ENCODE data around the gene PAX5.

The PAX5 gene

DNA sequence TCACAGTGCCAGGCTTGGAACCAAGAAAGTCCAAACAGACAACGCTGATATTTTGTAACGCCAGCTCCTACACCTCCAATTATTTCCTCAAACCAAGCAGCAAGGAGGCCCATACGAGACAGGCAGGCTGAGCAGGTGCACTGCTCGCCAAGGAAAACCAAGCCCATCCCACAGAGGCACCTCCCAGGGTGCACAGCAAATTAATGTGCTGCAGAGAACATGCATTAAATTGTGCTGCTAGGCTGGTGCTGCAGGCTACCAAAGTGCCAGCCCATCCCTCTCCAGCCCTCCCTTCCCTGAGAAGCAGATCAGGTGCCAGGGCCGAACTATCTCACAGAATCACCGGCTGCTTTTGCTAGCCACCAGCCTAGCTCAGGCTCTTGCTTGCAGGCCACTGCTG, 137.8 kb downstream of the PAX5 start:
- TF ChIP-seq SIN3A (IDR thresholded peaks at IDR 0.05; ENCODE audit: borderline replicate concordance, insufficient read depth, low read length), result no peak
- no peak for TF ChIP-seq TAF1 (IDR thresholded peaks at IDR 0.05; ENCODE audit: borderline replicate concordance, insufficient read depth, low read length)
- TF ChIP-seq FOXP2 (optimal IDR thresholded peaks at IDR 0.05; ENCODE audit: borderline replicate concordance, extremely low read depth, extremely low read length, insufficient read depth), result no peak
- TF ChIP-seq, protein P1, sequence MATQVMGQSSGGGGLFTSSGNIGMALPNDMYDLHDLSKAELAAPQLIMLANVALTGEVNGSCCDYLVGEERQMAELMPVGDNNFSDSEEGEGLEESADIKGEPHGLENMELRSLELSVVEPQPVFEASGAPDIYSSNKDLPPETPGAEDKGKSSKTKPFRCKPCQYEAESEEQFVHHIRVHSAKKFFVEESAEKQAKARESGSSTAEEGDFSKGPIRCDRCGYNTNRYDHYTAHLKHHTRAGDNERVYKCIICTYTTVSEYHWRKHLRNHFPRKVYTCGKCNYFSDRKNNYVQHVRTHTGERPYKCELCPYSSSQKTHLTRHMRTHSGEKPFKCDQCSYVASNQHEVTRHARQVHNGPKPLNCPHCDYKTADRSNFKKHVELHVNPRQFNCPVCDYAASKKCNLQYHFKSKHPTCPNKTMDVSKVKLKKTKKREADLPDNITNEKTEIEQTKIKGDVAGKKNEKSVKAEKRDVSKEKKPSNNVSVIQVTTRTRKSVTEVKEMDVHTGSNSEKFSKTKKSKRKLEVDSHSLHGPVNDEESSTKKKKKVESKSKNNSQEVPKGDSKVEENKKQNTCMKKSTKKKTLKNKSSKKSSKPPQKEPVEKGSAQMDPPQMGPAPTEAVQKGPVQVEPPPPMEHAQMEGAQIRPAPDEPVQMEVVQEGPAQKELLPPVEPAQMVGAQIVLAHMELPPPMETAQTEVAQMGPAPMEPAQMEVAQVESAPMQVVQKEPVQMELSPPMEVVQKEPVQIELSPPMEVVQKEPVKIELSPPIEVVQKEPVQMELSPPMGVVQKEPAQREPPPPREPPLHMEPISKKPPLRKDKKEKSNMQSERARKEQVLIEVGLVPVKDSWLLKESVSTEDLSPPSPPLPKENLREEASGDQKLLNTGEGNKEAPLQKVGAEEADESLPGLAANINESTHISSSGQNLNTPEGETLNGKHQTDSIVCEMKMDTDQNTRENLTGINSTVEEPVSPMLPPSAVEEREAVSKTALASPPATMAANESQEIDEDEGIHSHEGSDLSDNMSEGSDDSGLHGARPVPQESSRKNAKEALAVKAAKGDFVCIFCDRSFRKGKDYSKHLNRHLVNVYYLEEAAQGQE (IDR thresholded peaks at IDR 0.05; ENCODE audit: insufficient read depth in 1 of 2, low read depth in 2 of 2, low read length in 2 of 2), result no peak

DNA sequence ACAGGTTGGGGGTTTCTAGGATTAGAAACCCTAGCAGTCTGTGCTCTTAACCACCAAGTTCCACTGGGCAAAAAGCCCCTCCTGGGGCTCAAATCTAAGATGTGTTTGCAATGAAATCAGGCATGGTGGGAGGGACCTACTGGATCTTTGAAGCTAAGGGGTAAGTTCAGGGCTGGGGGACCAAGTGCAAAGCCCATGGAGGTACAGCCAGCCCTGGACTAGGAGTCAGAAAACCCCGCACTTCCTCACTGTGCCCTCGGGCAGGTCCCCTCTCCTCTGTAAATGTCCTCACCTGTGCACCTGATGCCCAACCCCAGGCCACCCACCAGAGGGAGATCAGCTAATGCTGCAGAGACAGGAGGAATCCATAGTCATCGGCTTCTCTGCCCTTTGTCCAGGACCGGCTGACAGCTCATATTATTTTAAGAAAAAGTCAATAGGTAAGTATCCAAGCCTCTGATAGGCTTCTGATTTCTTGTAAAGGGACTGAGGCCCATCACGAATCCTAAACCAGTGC, 138.3 kb downstream of the PAX5 start:
- TF ChIP-seq, protein P1 (IDR thresholded peaks at IDR 0.05; ENCODE audit: insufficient read depth in 1 of 2, low read depth in 2 of 2, low read length in 2 of 2), result no peak
- TF ChIP-seq POLR2AphosphoS5 (IDR thresholded peaks at IDR 0.05; ENCODE audit: low read depth, low read length), result no peak
- TF ChIP-seq SIN3A (IDR thresholded peaks at IDR 0.05; ENCODE audit: borderline replicate concordance, insufficient read depth, low read length), result no peak
- no peak for TF ChIP-seq TAF1 (IDR thresholded peaks at IDR 0.05; ENCODE audit: borderline replicate concordance, insufficient read depth, low read length)
- TF ChIP-seq FOXP2 (optimal IDR thresholded peaks at IDR 0.05; ENCODE audit: borderline replicate concordance, extremely low read depth, extremely low read length, insufficient read depth), result no peak

DNA sequence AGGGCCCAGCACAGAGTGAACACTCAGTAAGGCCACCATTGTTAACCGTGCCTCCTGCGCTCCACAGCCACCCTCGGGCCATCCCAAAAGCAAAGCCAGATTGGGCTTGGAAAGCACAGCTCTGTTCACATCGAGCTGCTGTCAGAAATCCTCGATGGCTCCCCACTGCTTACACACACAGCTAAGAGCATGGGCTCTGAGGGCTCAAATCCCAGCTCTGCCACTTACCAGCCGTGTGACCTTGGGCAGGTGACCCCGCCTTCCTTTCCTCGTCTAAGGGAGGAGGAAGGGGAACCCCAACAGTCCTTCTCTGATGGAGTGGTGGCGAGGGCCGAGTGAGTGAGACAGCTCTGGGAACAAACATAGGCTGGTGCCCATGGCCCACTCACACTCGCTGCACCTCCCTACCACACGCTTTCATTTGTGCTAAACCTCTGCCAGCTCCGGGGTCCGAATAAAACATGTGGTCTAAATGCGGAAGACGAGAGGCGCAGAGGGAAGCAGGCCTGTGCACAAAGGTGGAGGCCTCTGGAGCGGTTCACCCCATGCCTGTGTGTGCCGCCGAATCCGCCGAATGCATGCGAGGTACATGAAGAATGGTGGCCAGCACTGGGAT, 139.3 kb downstream of the PAX5 start:
- TF ChIP-seq, protein P1 (IDR thresholded peaks at IDR 0.05; ENCODE audit: insufficient read depth in 1 of 2, low read depth in 2 of 2, low read length in 2 of 2), result no peak
- TF ChIP-seq TAF1 (IDR thresholded peaks at IDR 0.05; ENCODE audit: borderline replicate concordance, insufficient read depth, low read length) (no peak), POLR2AphosphoS5 (IDR thresholded peaks at IDR 0.05; ENCODE audit: low read depth, low read length) (no peak), FOXP2 (optimal IDR thresholded peaks at IDR 0.05; ENCODE audit: borderline replicate concordance, extremely low read depth, extremely low read length, insufficient read depth) (no peak)

DNA sequence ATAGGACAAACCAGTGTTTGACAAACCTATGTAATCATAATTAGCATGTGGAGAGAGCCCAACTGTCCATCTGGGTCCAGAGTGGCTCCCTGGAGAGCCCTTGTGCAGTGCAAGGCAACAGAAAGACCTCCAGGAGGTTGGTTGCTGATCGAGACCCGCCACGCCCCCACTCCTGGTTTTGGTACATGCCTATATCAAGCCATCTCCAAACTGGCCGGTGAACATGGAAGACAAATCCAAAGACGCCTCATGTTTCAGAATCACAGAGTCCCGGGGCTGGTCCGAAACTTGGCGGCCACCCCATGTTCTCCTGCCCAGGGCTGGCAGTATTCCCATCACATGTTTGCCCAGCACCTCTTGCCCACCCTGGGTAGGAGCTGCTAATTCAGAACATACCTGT, 140.2 kb downstream of the PAX5 start:
- TF ChIP-seq TAF1 (IDR thresholded peaks at IDR 0.05; ENCODE audit: borderline replicate concordance, insufficient read depth, low read length) (no peak), SIN3A (IDR thresholded peaks at IDR 0.05; ENCODE audit: borderline replicate concordance, insufficient read depth, low read length) (no peak), FOXP2 (optimal IDR thresholded peaks at IDR 0.05; ENCODE audit: borderline replicate concordance, extremely low read depth, extremely low read length, insufficient read depth) (no peak)
- TF ChIP-seq, protein P1 (IDR thresholded peaks at IDR 0.05; ENCODE audit: insufficient read depth in 1 of 2, low read depth in 2 of 2, low read length in 2 of 2), result no peak

- TF ChIP-seq SIN3A (IDR thresholded peaks at IDR 0.05; ENCODE audit: borderline replicate concordance, insufficient read depth, low read length) (no peak), FOXP2 (optimal IDR thresholded peaks at IDR 0.05; ENCODE audit: borderline replicate concordance, extremely low read depth, extremely low read length, insufficient read depth) (no peak), TAF1 (IDR thresholded peaks at IDR 0.05; ENCODE audit: borderline replicate concordance, insufficient read depth, low read length) (no peak), POLR2AphosphoS5 (IDR thresholded peaks at IDR 0.05; ENCODE audit: low read depth, low read length) (no peak)
- TF ChIP-seq, protein P1 (IDR thresholded peaks at IDR 0.05; ENCODE audit: insufficient read depth in 1 of 2, low read depth in 2 of 2, low read length in 2 of 2), result no peak
Observed at GRCh38 chr9:36893184-36893583, 140.9 kb downstream of the PAX5 start.

Data from PFSK-1 (cell line).